Loucy (cell line): Measurements from ENCODE around the gene CXCR1.

ENCODE experiments used
- CTCF ChIP-seq: fragments of 200-600 bp; sonication (generic); conservative IDR thresholded peaks from 2 replicates; pipeline ENCODE4 v1.5.1; 2014; ENCODE audit warnings: mild to moderate bottlenecking, antibody characterized with exemption, low read length
- EZH2phosphoT487 ChIP-seq: fragments of 200-600 bp; IDR thresholded peaks from 2 replicates; pipeline ENCODE4 v1.6.1; 2018; ENCODE audit warnings: antibody characterized with exemption, mild to moderate bottlenecking, moderate library complexity, borderline replicate concordance

- TF ChIP-seq CTCF (no peak), EZH2phosphoT487 (no peak)
Measured at GRCh38 chr2:218152777-218153176, 14.0 kb downstream of the CXCR1 start.
